Large intestine (tissue), 3 donors: ENCODE measurements around the gene ARHGEF17. TPM values are rescaled to one million over a fixed set of nuclear protein-coding genes. Genes with fewer than 3 reads are reported as not detected.

ENCODE experiments used
- DNase-seq, 2 donors: peaks; one replicate each; pipeline versions ENCODE4 v3.0.0 to v3.0.0-alpha.2; 2013
- H3K27ac ChIP-seq: one replicate; pipeline ENCODE4 v1.5.1; 2013; ENCODE audit warnings: low read length
- H3K27me3 ChIP-seq: 2 replicates; pipeline ENCODE4 v1.6.1; 2013; ENCODE audit warnings: low read length; ENCODE audit not compliant: control insufficient read depth, insufficient read depth
- H3K36me3 ChIP-seq: 2 replicates; pipeline ENCODE4 v1.6.1; 2013; ENCODE audit warnings: low read length; ENCODE audit not compliant: control insufficient read depth, insufficient read depth
- H3K4me1 ChIP-seq: one replicate; pipeline ENCODE4 v1.6.1; 2013; ENCODE audit warnings: low read length; ENCODE audit not compliant: control insufficient read depth, insufficient read depth
- H3K4me3 ChIP-seq: one replicate; pipeline ENCODE4 v1.5.1; 2013; ENCODE audit warnings: low read length
- H3K9me3 ChIP-seq: one replicate; pipeline ENCODE4 v1.6.1; 2013; ENCODE audit warnings: mild to moderate bottlenecking, low read depth, low read length, moderate library complexity; ENCODE audit not compliant: control insufficient read depth
- WGBS: methylation state at CpG from one replicate; pipeline ENCODE4 v1.1.5; 2013; ENCODE audit warnings: low lambda C conversion rate; ENCODE audit not compliant: insufficient coverage; 5-methylcytosine and 5-hydroxymethylcytosine counted together
- polyA plus RNA-seq: library from polyadenylated mRNA; unstranded; fragments of 120-200 nt; gene quantifications from one replicate; pipeline ENCODE4 v1.2.1, GENCODE V29; 2013

The ARHGEF17 gene
- polyA plus RNA-seq, 1 donor = 61.4 TPM

- DNase-seq = no peak
- Histone ChIP-seq H3K27me3 (no peaks in the 10 kb centered on the region), H3K4me3 (no peak overlapping the region), H3K36me3 (peaks cover 84% of the 10 kb centered on the region), H3K4me1 (no peaks in the 10 kb centered on the region), H3K9me3 (no peaks in the 10 kb centered on the region), H3K27ac (peak overlapping the region; percentile 5)
- no CpG with 5 or more reads among the region's 5 CpGs for WGBS
Measured at GRCh38 chr11:73358071-73358470, 50.0 kb downstream of the ARHGEF17 start.

- Histone ChIP-seq H3K27me3 (no peaks in the 10 kb centered on the region), H3K4me1 (no peaks in the 10 kb centered on the region), H3K9me3 (no peaks in the 10 kb centered on the region), H3K27ac (no peak overlapping the region), H3K36me3 (peaks cover 88% of the 10 kb centered on the region), H3K4me3 (no peak overlapping the region)
- DNase-seq = no peak
- WGBS = no CpG with 5 or more reads among the region's 11 CpGs
Measured at GRCh38 chr11:73359341-73359740, 51.3 kb downstream of the ARHGEF17 start.

GRCh38 chr11:73359930-73360742 is 52.1 kb downstream of the ARHGEF17 start:
- no CpG with 5 or more reads among the region's 19 CpGs for WGBS
- Histone ChIP-seq H3K4me1 (no peaks in the 10 kb centered on the region), H3K36me3 (peaks cover 91% of the 10 kb centered on the region), H3K9me3 (no peaks in the 10 kb centered on the region), H3K27ac (no peak overlapping the region), H3K4me3 (no peak overlapping the region), H3K27me3 (no peaks in the 10 kb centered on the region)
- no peak for DNase-seq

GRCh38 chr11:73360743-73361369 is 52.8 kb downstream of the ARHGEF17 start:
- no CpG with 5 or more reads among the region's 8 CpGs for WGBS
- DNase-seq = no peak
- Histone ChIP-seq H3K4me1 (no peaks in the 10 kb centered on the region), H3K4me3 (no peak overlapping the region), H3K27me3 (no peaks in the 10 kb centered on the region), H3K27ac (no peak overlapping the region), H3K36me3 (peaks cover 91% of the 10 kb centered on the region), H3K9me3 (no peaks in the 10 kb centered on the region)

GRCh38 chr11:73361953-73362776 is 54.1 kb downstream of the ARHGEF17 start:
- H3K27me3 ChIP-seq = no peaks in the 10 kb centered on the region
- H3K36me3 ChIP-seq = peaks cover 87% of the 10 kb centered on the region
- no CpG with 5 or more reads among the region's 70 CpGs for WGBS
- no peaks in the 10 kb centered on the region for H3K4me1 ChIP-seq
- no peaks in the 10 kb centered on the region for H3K9me3 ChIP-seq
- no peak overlapping the region for H3K27ac ChIP-seq
- H3K4me3 ChIP-seq = no peak overlapping the region
- DNase-seq = no peak

- H3K9me3 ChIP-seq = no peaks in the 10 kb centered on the region
- no peak overlapping the region for H3K27ac ChIP-seq
- WGBS = no CpG with 5 or more reads among the region's 9 CpGs
- DNase-seq = no peak
- H3K36me3 ChIP-seq = peaks cover 86% of the 10 kb centered on the region
- H3K4me3 ChIP-seq = no peak overlapping the region
- H3K27me3 ChIP-seq = no peaks in the 10 kb centered on the region
- H3K4me1 ChIP-seq = no peaks in the 10 kb centered on the region
Measured at GRCh38 chr11:73363147-73363546, 55.1 kb downstream of the ARHGEF17 start.

GRCh38 chr11:73365352-73366264 is 57.5 kb downstream of the ARHGEF17 start:
- Histone ChIP-seq H3K27ac (no peak overlapping the region), H3K4me1 (no peaks in the 10 kb centered on the region), H3K27me3 (no peaks in the 10 kb centered on the region), H3K36me3 (peaks cover 78% of the 10 kb centered on the region), H3K9me3 (no peaks in the 10 kb centered on the region), H3K4me3 (no peak overlapping the region)
- DNase-seq = no peak
- WGBS = 100% methylated on average over 1 of the region's 24 CpGs

GRCh38 chr11:73366265-73366610 is 58.2 kb downstream of the ARHGEF17 start:
- Histone ChIP-seq H3K36me3 (peaks cover 72% of the 10 kb centered on the region), H3K4me3 (no peak overlapping the region), H3K27me3 (no peaks in the 10 kb centered on the region), H3K9me3 (no peaks in the 10 kb centered on the region), H3K27ac (no peak overlapping the region), H3K4me1 (no peaks in the 10 kb centered on the region)
- no peak for DNase-seq
- WGBS = no CpG with 5 or more reads among the region's 4 CpGs

GRCh38 chr11:73366953-73367352 is 58.9 kb downstream of the ARHGEF17 start:
- H3K36me3 ChIP-seq = peaks cover 65% of the 10 kb centered on the region

More at GRCh38 chr11:73366953-73367352, 58.9 kb downstream of the ARHGEF17 start:
- Histone ChIP-seq H3K9me3 (no peaks in the 10 kb centered on the region), H3K27me3 (no peaks in the 10 kb centered on the region), H3K4me1 (no peaks in the 10 kb centered on the region), H3K4me3 (no peak overlapping the region), H3K27ac (no peak overlapping the region)
- 78% methylated on average over 3 of the region's 6 CpGs for WGBS
- DNase-seq = no peak
